GM12891 (cell line): Measurements from ENCODE around the gene KIF11.

Source experiments
- DNase-seq: peaks from one replicate; pipeline ENCODE4 v3.0.0; 2011; ENCODE audit warnings: low spot score; ENCODE audit not compliant: insufficient read length
- FAIRE-seq: peaks from 2 replicates; lab custom pipeline; 2011; peaks lifted over from hg19 to GRCh38; lab: Jason Lieb, UNC
- PAX5 ChIP-seq: IDR thresholded peaks from 2 replicates; pipeline ENCODE4 v1.6.1; 2011; ENCODE audit warnings: low read length, moderate library complexity, mild to moderate bottlenecking; ENCODE audit not compliant: insufficient read depth, severe bottlenecking
- POLR2A ChIP-seq: IDR thresholded peaks from 2 replicates; pipeline ENCODE4 v1.6.1; 2011; ENCODE audit warnings: low read depth, low read length, control low read depth
- POLR2AphosphoS5 ChIP-seq: IDR thresholded peaks from 2 replicates; pipeline ENCODE4 v1.6.1; 2011; ENCODE audit warnings: low read depth, low read length, control low read depth
- POU2F2 ChIP-seq: IDR thresholded peaks from 2 replicates; pipeline ENCODE4 v1.6.1; 2011; ENCODE audit warnings: low read depth, mild to moderate bottlenecking, control low read depth, low read length, moderate library complexity
- SPI1 ChIP-seq: IDR thresholded peaks from 2 replicates; pipeline ENCODE4 v1.6.1; 2011; ENCODE audit warnings: low read depth, low read length, control low read depth
- TAF1 ChIP-seq: IDR thresholded peaks from 2 replicates; pipeline ENCODE4 v1.6.1; 2011; ENCODE audit warnings: low read depth, low read length, control low read depth

KIF11 gene

DNA sequence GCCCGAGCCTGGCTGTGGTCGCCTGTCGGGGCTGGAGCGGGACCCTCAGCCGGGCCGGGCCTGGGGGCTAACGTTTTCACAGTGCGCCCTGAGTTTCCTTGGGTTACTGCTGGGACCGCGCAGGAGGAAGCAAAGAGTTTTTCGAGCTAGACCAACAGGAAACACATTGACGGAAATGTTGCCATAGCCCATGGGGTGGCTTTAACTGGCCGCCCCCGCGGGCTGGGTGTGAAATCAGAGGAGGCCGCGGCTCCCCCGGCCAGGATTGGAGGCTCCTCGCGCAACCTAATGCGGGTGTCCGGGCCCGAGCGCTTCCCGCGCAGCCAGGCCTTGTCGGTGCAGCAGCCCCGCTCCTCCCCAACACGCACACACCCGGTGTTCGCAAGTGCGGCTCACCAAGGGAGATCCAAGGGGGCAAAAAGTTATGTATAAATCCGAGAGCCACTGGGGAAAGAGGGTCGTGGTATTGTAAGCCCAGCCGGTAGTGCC is 98.7 kb downstream of the KIF11 start:
- no peak for TF ChIP-seq POLR2A
- TF ChIP-seq POU2F2, result no peak
- no peak for TF ChIP-seq TAF1
- no peak for TF ChIP-seq PAX5
- no peak for TF ChIP-seq SPI1
- no peak for TF ChIP-seq POLR2AphosphoS5
- FAIRE-seq (no peak), DNase-seq (no peak)

- no peak for TF ChIP-seq PAX5
- TF ChIP-seq POLR2A, result no peak
- TF ChIP-seq SPI1, result no peak
- no peak for TF ChIP-seq POLR2AphosphoS5
- TF ChIP-seq TAF1, result no peak
- no peak for TF ChIP-seq POU2F2
- FAIRE-seq, result peak; percentile 78
- DNase-seq, result no peak
These were observed 99.2 kb downstream of the KIF11 start for GRCh38 chr10:92692080-92692671.

GRCh38 chr10:92692697-92693533 is 100.0 kb downstream of the KIF11 start:
- no peak for FAIRE-seq
- no peak for TF ChIP-seq POLR2A
- no peak for TF ChIP-seq SPI1
- no peak for TF ChIP-seq TAF1
- no peak for TF ChIP-seq PAX5
- no peak for TF ChIP-seq POU2F2
- no peak for TF ChIP-seq POLR2AphosphoS5
- DNase-seq, result no peak

GRCh38 chr10:92693534-92693893 is 100.6 kb downstream of the KIF11 start:
- FAIRE-seq (no peak), DNase-seq (no peak)
- TF ChIP-seq POLR2AphosphoS5 (no peak), PAX5 (no peak)

- DNase-seq (no peak), FAIRE-seq (no peak)
- TF ChIP-seq SPI1, result no peak
- TF ChIP-seq POU2F2, result no peak
- no peak for TF ChIP-seq POLR2A
- no peak for TF ChIP-seq TAF1
- TF ChIP-seq PAX5, result no peak
- TF ChIP-seq POLR2AphosphoS5, result no peak
These were observed 103.0 kb downstream of the KIF11 start for GRCh38 chr10:92695679-92696605.

- no peak for DNase-seq
- TF ChIP-seq SPI1, result no peak
- no peak for TF ChIP-seq POLR2AphosphoS5
- no peak for TF ChIP-seq POU2F2
- TF ChIP-seq TAF1, result no peak
- no peak for TF ChIP-seq PAX5
- no peak for TF ChIP-seq POLR2A
- FAIRE-seq, result no peak
These were observed 103.9 kb downstream of the KIF11 start for GRCh38 chr10:92696606-92697383.

GRCh38 chr10:92697663-92698511 is 105.0 kb downstream of the KIF11 start:
- FAIRE-seq (peak; percentile 40), DNase-seq (no peak)
- TF ChIP-seq POLR2A, result no peak
- TF ChIP-seq PAX5, result no peak
- no peak for TF ChIP-seq POLR2AphosphoS5
- no peak for TF ChIP-seq POU2F2
- peak; percentile 55 for TF ChIP-seq SPI1
- no peak for TF ChIP-seq TAF1

- no peak for TF ChIP-seq TAF1
- TF ChIP-seq POLR2AphosphoS5, result no peak
- no peak for TF ChIP-seq SPI1
- DNase-seq (no peak), FAIRE-seq (no peak)
These were observed 106.2 kb downstream of the KIF11 start for GRCh38 chr10:92699193-92699517.
